AML-193 (cell line): ENCODE measurements around the gene BTBD1.

Experiments used
- DNase-seq, 2 experiments: peaks; one replicate each; lab custom pipeline; 2025; lab: John Stamatoyannopoulos, UW

BTBD1 gene

GRCh38 chr15:83066734-83067637, at the start of gene BTBD1:
Gene BTBD1 (minus strand): TSS chr15:83067252. CDS start chr15:83067151, 101 bp downstream.
- peak; percentile 78 to 86 for DNase-seq

- no peak for DNase-seq
Observed at GRCh38 chr15:83115831-83116565, 48.9 kb upstream of the BTBD1 start.

- DNase-seq: no peak
Observed at GRCh38 chr15:83115410-83115809, 48.4 kb upstream of the BTBD1 start.

GRCh38 chr15:83114856-83115255, 47.8 kb upstream of the BTBD1 start:
- DNase-seq: no peak

GRCh38 chr15:83113881-83114674, 47.0 kb upstream of the BTBD1 start:
- DNase-seq: no peak

GRCh38 chr15:83112956-83113299, 45.9 kb upstream of the BTBD1 start:
- DNase-seq: no peak

GRCh38 chr15:83112233-83112955, 45.3 kb upstream of the BTBD1 start:
- no peak for DNase-seq

- DNase-seq: no peak
Observed at GRCh38 chr15:83111149-83111548, 44.1 kb upstream of the BTBD1 start.

GRCh38 chr15:83110381-83110780, 43.3 kb upstream of the BTBD1 start:
- DNase-seq: no peak

GRCh38 chr15:83109532-83109931, 42.5 kb upstream of the BTBD1 start:
- DNase-seq: no peak

- DNase-seq: peak; percentile 98
Observed at GRCh38 chr15:83108266-83109219, 41.5 kb upstream of the BTBD1 start.

- no peak for DNase-seq
Observed at GRCh38 chr15:83107841-83108181, 40.8 kb upstream of the BTBD1 start.

- DNase-seq: no peak
Observed at GRCh38 chr15:83106994-83107840, 40.2 kb upstream of the BTBD1 start, which contains the start of gene TM6SF1. Gene TM6SF1 (plus strand): TSS chr15:83107645. CDS start chr15:83107681, 36 bp downstream.

- DNase-seq: peak in 1 of 2 experiments; percentile 4
Observed at GRCh38 chr15:83105440-83105839, 38.4 kb upstream of the BTBD1 start.

- no peak for DNase-seq
Observed at GRCh38 chr15:83104141-83104540, 37.1 kb upstream of the BTBD1 start.

- DNase-seq: no peak
Observed at GRCh38 chr15:83102346-83102745, 35.3 kb upstream of the BTBD1 start.

GRCh38 chr15:83100097-83100646, 33.1 kb upstream of the BTBD1 start:
- no peak for DNase-seq

GRCh38 chr15:83099290-83099689, 32.2 kb upstream of the BTBD1 start:
- no peak for DNase-seq

GRCh38 chr15:83098079-83098478, 31.0 kb upstream of the BTBD1 start:
- DNase-seq: no peak
